Measurements from ENCODE around the gene PRDM7. TPM values are rescaled to one million over a fixed set of nuclear protein-coding genes. Genes with fewer than 3 reads are reported as not detected.

PRDM7 gene
- total and polyA plus RNA-seq, 2 of the 8 experiments (the other 6 are each of a cell fraction or from before 2014, with no cell fraction given) = 0.02 TPM; not detected in 1

GRCh38 chr16:90044111-90044551 is 33.0 kb downstream of the PRDM7 start:
- H2BK120ac ChIP-seq (replicated peaks; ENCODE audit: low read depth, low read length) = no peak overlapping the region
- TF ChIP-seq E2F6 (IDR thresholded peaks at IDR 0.05) = no peak
- TF ChIP-seq HDAC6 (IDR thresholded peaks at IDR 0.05; ENCODE audit: low read depth, low read length) = no peak
- TF ChIP-seq YY1 (IDR thresholded peaks at IDR 0.05; ENCODE audit: low read depth, low read length) = no peak
- no peak for TF ChIP-seq MAFK (IDR thresholded peaks at IDR 0.05; ENCODE audit: low read depth, low read length)
- no peak for TF ChIP-seq KDM5A (IDR thresholded peaks at IDR 0.05; ENCODE audit: low read length)
- TF ChIP-seq SUZ12 (IDR thresholded peaks at IDR 0.05; ENCODE audit: low read length) = no peak
- TF ChIP-seq SAP30 (IDR thresholded peaks at IDR 0.05; ENCODE audit: insufficient read depth, insufficient replicate concordance, low read length) = no peak
- no peak for TF ChIP-seq ATF3 (IDR thresholded peaks at IDR 0.05; ENCODE audit: insufficient read depth, low read depth, low read length)
- H2BK5ac ChIP-seq (ENCODE audit: low read depth, low read length) = no peak overlapping the region; the same call in 1 of the 2 replicates
- H3K4me2 ChIP-seq (ENCODE audit: insufficient read depth in 1 of 2, low read depth in 2 of 2, low read length in 2 of 2) = no peak overlapping the region
- CTCF ChIA-PET (ENCODE audit: partially characterized antibody) = interaction anchor here (1.6 kb wide), 1 partner anchor 11 kb away, joined by 5 read pairs; no protein-coding TSS in a partner anchor
- H3K27me3 ChIP-seq (replicated peaks in 1 of 4; ENCODE audit: control insufficient read depth in 3 of 4, extremely low read depth in 1 of 4, insufficient read depth in 3 of 4, low read length in 3 of 4) = no peaks in the 10 kb centered on the region
- no peak overlapping the region for H3K56ac ChIP-seq (replicated peaks; ENCODE audit: insufficient read length, low read depth, low read length)
- no peak overlapping the region for H2BK15ac ChIP-seq (ENCODE audit: low read length)
- H3K79me2 ChIP-seq (ENCODE audit: control insufficient read depth in 1 of 2, insufficient read depth in 2 of 2, low read length in 2 of 2) = no peaks in the 10 kb centered on the region
- POLR2A ChIA-PET (ENCODE audit: partially characterized antibody) = interaction anchor here (0.8 to 1.3 kb wide), 6 partner anchors 10 to 72 kb away, joined by 3 to 6 read pairs (median 3); partner anchors contain the start of gene DBNDD1
- no peak overlapping the region for H4K5ac ChIP-seq (ENCODE audit: insufficient read length, low read depth, low read length)
- H3K27ac ChIP-seq (ENCODE audit: low read depth, low read length) = no peak overlapping the region
- DNase-seq (ENCODE audit: low read depth in 1 of 2, low spot score in 2 of 2) (no peak), FAIRE-seq (no peak)
- no peak overlapping the region for H3K9ac ChIP-seq (replicated peaks in 1 of 4; ENCODE audit: extremely low read depth in 1 of 4, low read depth in 3 of 4, low read length in 3 of 4)
- H3K14ac ChIP-seq (ENCODE audit: insufficient read length) = no peak overlapping the region
- no peak overlapping the region for H3K23ac ChIP-seq (ENCODE audit: insufficient read length)
- H4K91ac ChIP-seq (replicated peaks; ENCODE audit: insufficient read length, low read length) = no peak overlapping the region
- no peak overlapping the region for H2AFZ ChIP-seq (ENCODE audit: low read length)
- no peak overlapping the region for H2BK20ac ChIP-seq (ENCODE audit: low read length)
- no peak overlapping the region for H3K4me3 ChIP-seq (ENCODE audit: extremely low read depth in 1 of 4, insufficient read depth in 2 of 4, low read depth in 3 of 4, low read length in 4 of 4)
- H3K4ac ChIP-seq (replicated peaks; ENCODE audit: insufficient read length, low read depth, low read length) = no peak overlapping the region
- H2AK5ac ChIP-seq (ENCODE audit: low read depth, low read length) = no peak overlapping the region
- WGBS, 2 experiments (ENCODE audit: extremely low coverage in 1 of 2, insufficient coverage in 1 of 2, insufficient read length in 1 of 2, insufficient replicate concordance in 2 of 2, low coverage in 1 of 2, low lambda C conversion rate in 2 of 2, missing lambda C conversion rate in 1 of 2) = 81% methylated on average over 7 of the region's 7 CpGs; no CpG with 5 or more reads in 1 of the 2 experiments
- H2BK12ac ChIP-seq (ENCODE audit: low read depth, low read length) = no peak overlapping the region
- peaks cover 0 to 4% of the 10 kb centered on the region in 2 experiments for H4K20me1 ChIP-seq (replicated peaks in 1 of 2; ENCODE audit: control insufficient read depth in 1 of 2, insufficient read depth in 2 of 2, low read length in 2 of 2)
- H4K8ac ChIP-seq (ENCODE audit: extremely low read depth, insufficient read depth, low read length) = no peak overlapping the region
- H3K36me3 ChIP-seq (ENCODE audit: control insufficient read depth in 2 of 4, insufficient read depth in 4 of 4, low read length in 3 of 4) = no peaks in the 10 kb centered on the region; a peak in 4 of 8 replicates
- no peaks in the 10 kb centered on the region for H3K9me3 ChIP-seq (ENCODE audit: insufficient read depth in 2 of 2, low read depth in 1 of 2, low read length in 1 of 2)
- H3K23me2 ChIP-seq (ENCODE audit: low read depth, low read length) = no peaks in the 10 kb centered on the region
- H3K4me1 ChIP-seq (replicated peaks in 1 of 4; ENCODE audit: control insufficient read depth in 3 of 4, insufficient read depth in 4 of 4, low read length in 3 of 4) = peaks cover 0 to 11% (median 8%) of the 10 kb centered on the region in 4 experiments; a peak in 6 of 7 replicates
- H3K79me1 ChIP-seq (ENCODE audit: low read depth, low read length) = 0 out of 2 replicates have a peak, but pooled peaks cover 2% of the 10 kb centered on the region
- H3K18ac ChIP-seq (ENCODE audit: extremely low read depth, low read length) = no peak overlapping the region

All from H1 (cell line).